Globus pallidus (tissue), 1 donor: ENCODE data around the gene RBM22.

Experiments used
- DNase-seq: peaks from one replicate; pipeline ENCODE4 v3.0.0-alpha.2; 2015; ENCODE audit warnings: low spot score

Gene RBM22

GRCh38 chr5:150672237-150672883 lies 28.5 kb downstream of the RBM22 start:
- no peak for DNase-seq

GRCh38 chr5:150671509-150672236 lies 29.2 kb downstream of the RBM22 start:
- no peak for DNase-seq

- DNase-seq: no peak
Observed at GRCh38 chr5:150670948-150671310, 29.9 kb downstream of the RBM22 start.

- DNase-seq: no peak
Observed at GRCh38 chr5:150670275-150670947, 30.5 kb downstream of the RBM22 start.

- DNase-seq: no peak
Observed at GRCh38 chr5:150665044-150665443, 35.8 kb downstream of the RBM22 start.

- no peak for DNase-seq
Observed at GRCh38 chr5:150663936-150664335, 36.9 kb downstream of the RBM22 start.

- no peak for DNase-seq
Observed at GRCh38 chr5:150662731-150663516, 37.9 kb downstream of the RBM22 start.

GRCh38 chr5:150661821-150662596 lies 38.9 kb downstream of the RBM22 start:
- DNase-seq: no peak

- no peak for DNase-seq
Observed at GRCh38 chr5:150661086-150661485, 39.8 kb downstream of the RBM22 start, which contains the start of gene MYOZ3. TSS of gene MYOZ3 (plus strand) at chr5:150661251. CDS start at chr5:150662942, 1,691 bp downstream.

GRCh38 chr5:150660108-150660831 lies 40.6 kb downstream of the RBM22 start:
- DNase-seq: no peak

- DNase-seq: no peak
Observed at GRCh38 chr5:150659360-150660107, 41.3 kb downstream of the RBM22 start.

GRCh38 chr5:150658699-150659265 lies 42.1 kb downstream of the RBM22 start:
- no peak for DNase-seq

- no peak for DNase-seq
Observed at GRCh38 chr5:150658121-150658520, 42.7 kb downstream of the RBM22 start.

GRCh38 chr5:150656191-150657132 lies 44.4 kb downstream of the RBM22 start:
- peak; percentile 58 for DNase-seq

- DNase-seq: no peak
Observed at GRCh38 chr5:150655221-150655620, 45.6 kb downstream of the RBM22 start.

- no peak for DNase-seq
Observed at GRCh38 chr5:150653762-150654556, 46.9 kb downstream of the RBM22 start.

GRCh38 chr5:150653145-150653761 lies 47.6 kb downstream of the RBM22 start:
- DNase-seq: no peak
